Type B pancreatic cell (in vitro differentiated cells): ENCODE results near the gene PEX26. TPM values are rescaled to one million over a fixed set of nuclear protein-coding genes. Genes with fewer than 3 reads are reported as not detected.
A peak's percentile ranks its signal among the peaks of the same experiment; 100 is the strongest.
"Not testable (repeated sequence)": the region's sequence is repeated elsewhere in the genome, so short reads cannot be mapped to it uniquely, and the experiment has no call there.

ENCODE experiments used
- DNase-seq: peaks from one replicate; pipeline ENCODE4 v3.0.0; 2021; ENCODE audit warnings: mixed read lengths; ENCODE audit not compliant: unreplicated experiment; ENCODE audit errors: extremely low spot score
- H3K27ac Mint-ChIP-seq: 2 replicates; pipeline ENCODE4 v1.8.0; 2021; ENCODE audit warnings: mild to moderate bottlenecking, mixed read lengths
- H3K27me3 Mint-ChIP-seq: 2 replicates; pipeline ENCODE4 v1.8.0; 2021; ENCODE audit warnings: mixed read lengths
- H3K36me3 Mint-ChIP-seq: 2 replicates; pipeline ENCODE4 v1.8.0; 2021; ENCODE audit warnings: mixed read lengths
- H3K4me1 Mint-ChIP-seq: one replicate; pipeline ENCODE4 v1.8.0; 2021; ENCODE audit warnings: mixed read lengths; ENCODE audit not compliant: unreplicated experiment
- H3K4me3 Mint-ChIP-seq: 2 replicates; pipeline ENCODE4 v1.8.0; 2021; ENCODE audit warnings: mild to moderate bottlenecking, mixed read lengths
- H3K9me3 Mint-ChIP-seq: 2 replicates; pipeline ENCODE4 v1.8.0; 2021; ENCODE audit warnings: mixed read lengths
- total RNA-seq: library from RNA; stranded (reverse); gene quantifications from 2 replicates; pipeline ENCODE4 v1.2.1, GENCODE V29; 2021; ENCODE audit warnings: low replicate concordance
- TF ChIP-seq, protein P1 (sequence below): fragments of 200-600 bp; sonication (generic); conservative IDR thresholded peaks from 2 replicates; pipeline ENCODE4 v1.5.0; 2021; ENCODE audit warnings: antibody characterized with exemption, mild to moderate bottlenecking

Gene PEX26
- total RNA-seq, 1 donor from 2014 or later: 46.3 TPM

DNA sequence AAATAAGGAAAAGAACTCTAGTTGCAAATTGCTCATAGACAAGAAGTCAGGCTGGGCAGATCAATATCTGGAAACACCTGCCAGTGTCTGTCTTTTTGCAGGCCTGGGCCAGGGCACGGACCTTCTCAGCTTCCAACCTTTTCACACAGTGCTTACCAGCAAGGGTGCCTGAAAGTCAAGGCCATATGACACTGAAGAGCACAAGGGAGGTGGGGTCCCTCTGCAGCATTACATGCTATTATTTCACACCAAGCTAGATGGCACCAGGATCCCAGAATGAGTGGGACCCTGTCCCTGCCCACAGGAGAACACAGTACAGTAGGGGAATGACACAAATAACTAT, 5.9 kb upstream of the PEX26 start:
- no peak overlapping the region for H3K27ac Mint-ChIP-seq
- H3K4me3 Mint-ChIP-seq: no peak overlapping the region
- peaks cover 9% of the 10 kb centered on the region for H3K27me3 Mint-ChIP-seq
- H3K4me1 Mint-ChIP-seq: peaks cover 14% of the 10 kb centered on the region
- DNase-seq: no peak
- TF ChIP-seq, protein P1, sequence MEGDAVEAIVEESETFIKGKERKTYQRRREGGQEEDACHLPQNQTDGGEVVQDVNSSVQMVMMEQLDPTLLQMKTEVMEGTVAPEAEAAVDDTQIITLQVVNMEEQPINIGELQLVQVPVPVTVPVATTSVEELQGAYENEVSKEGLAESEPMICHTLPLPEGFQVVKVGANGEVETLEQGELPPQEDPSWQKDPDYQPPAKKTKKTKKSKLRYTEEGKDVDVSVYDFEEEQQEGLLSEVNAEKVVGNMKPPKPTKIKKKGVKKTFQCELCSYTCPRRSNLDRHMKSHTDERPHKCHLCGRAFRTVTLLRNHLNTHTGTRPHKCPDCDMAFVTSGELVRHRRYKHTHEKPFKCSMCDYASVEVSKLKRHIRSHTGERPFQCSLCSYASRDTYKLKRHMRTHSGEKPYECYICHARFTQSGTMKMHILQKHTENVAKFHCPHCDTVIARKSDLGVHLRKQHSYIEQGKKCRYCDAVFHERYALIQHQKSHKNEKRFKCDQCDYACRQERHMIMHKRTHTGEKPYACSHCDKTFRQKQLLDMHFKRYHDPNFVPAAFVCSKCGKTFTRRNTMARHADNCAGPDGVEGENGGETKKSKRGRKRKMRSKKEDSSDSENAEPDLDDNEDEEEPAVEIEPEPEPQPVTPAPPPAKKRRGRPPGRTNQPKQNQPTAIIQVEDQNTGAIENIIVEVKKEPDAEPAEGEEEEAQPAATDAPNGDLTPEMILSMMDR: no peak
- H3K36me3 Mint-ChIP-seq: no peaks in the 10 kb centered on the region
- H3K9me3 Mint-ChIP-seq: no peaks in the 10 kb centered on the region

DNA sequence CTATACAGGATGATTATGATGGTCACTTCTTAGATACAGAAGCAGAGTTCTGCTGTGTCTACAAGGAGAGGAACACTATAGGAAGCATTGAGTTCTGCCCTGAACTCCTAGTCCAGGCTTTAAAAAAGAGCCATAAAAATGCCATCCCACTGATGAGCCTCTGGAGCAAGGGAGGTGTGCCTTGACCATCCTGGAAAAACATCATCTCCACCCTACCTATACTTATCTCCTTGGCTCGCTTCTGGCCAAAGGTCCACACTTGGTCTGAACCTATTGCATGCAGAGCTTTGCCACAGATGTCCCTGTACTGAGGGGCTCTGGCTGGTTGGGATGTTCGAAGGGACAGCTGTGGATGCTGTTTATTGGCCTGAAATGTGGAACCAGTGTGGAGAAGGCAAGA, 4.3 kb upstream of the PEX26 start:
- no peaks in the 10 kb centered on the region for H3K9me3 Mint-ChIP-seq
- TF ChIP-seq, protein P1: no peak
- DNase-seq: no peak

GRCh38 chr22:18073927-18074326, 3.9 kb upstream of the PEX26 start:
- H3K36me3 Mint-ChIP-seq, DNase-seq, H3K4me3 Mint-ChIP-seq, H3K27me3 Mint-ChIP-seq, H3K27ac Mint-ChIP-seq, H3K9me3 Mint-ChIP-seq: not testable (repeated sequence)
- peaks cover 19% of the 10 kb centered on the region for H3K4me1 Mint-ChIP-seq

More for the DNA sequence above, 4.3 kb upstream of the PEX26 start:
- Mint-ChIP-seq H3K27me3 (no peaks in the 10 kb centered on the region), H3K36me3 (no peaks in the 10 kb centered on the region), H3K4me1 (peaks cover 16% of the 10 kb centered on the region), H3K4me3 (no peak overlapping the region), H3K27ac (no peak overlapping the region)

DNA sequence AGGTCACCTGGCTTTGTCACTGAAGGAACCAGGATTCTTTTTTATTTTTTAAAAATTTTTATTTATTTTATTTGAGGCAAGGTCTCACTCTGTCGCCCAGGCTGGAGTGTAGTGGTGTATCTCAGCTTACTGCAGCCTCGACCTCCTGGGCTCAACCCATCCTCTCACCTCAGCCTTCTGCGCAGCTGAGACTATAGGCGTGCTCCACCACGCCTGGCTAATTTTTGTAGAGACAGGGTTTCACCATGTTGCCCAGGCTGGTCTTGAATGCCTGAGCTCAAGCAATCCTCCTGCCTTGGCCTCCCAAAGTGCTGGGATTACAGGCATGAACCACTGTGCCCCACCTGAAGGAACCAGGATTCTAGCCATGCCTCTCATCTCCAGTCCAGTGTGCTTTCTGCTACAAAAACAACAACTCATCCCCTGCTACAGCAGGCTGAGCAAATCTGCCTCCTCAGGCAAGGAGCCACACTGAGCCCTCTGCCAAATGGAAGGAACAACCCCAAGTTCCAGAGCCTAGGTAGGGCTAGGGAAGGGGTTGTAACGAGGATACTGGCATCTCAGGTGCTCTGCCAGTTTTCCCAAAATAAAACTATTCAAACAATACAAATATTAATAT, 2.6 kb upstream of the PEX26 start:
- Mint-ChIP-seq H3K4me1 (peaks cover 19% of the 10 kb centered on the region), H3K27ac (no peak overlapping the region), H3K9me3 (no peaks in the 10 kb centered on the region), H3K4me3 (no peak overlapping the region), H3K27me3 (no peaks in the 10 kb centered on the region), H3K36me3 (peaks cover 6% of the 10 kb centered on the region)
- TF ChIP-seq, protein P1: no peak
- DNase-seq: no peak

GRCh38 chr22:18075720-18076497, 1.9 kb upstream of the PEX26 start:
- TF ChIP-seq, protein P1: peak; percentile 93
- Mint-ChIP-seq H3K9me3 (no peaks in the 10 kb centered on the region), H3K4me3 (peak overlapping the region; percentile 81), H3K27me3 (no peaks in the 10 kb centered on the region), H3K27ac (peak overlapping the region; percentile 75), H3K4me1 (peaks cover 15% of the 10 kb centered on the region), H3K36me3 (peaks cover 11% of the 10 kb centered on the region)
- DNase-seq: no peak

- peak overlapping the region; percentile 98 for H3K4me3 Mint-ChIP-seq
- TF ChIP-seq, protein P1: no peak
- no peaks in the 10 kb centered on the region for H3K27me3 Mint-ChIP-seq
- DNase-seq: no peak
- H3K36me3 Mint-ChIP-seq: peaks cover 18% of the 10 kb centered on the region
- peaks cover 18% of the 10 kb centered on the region for H3K4me1 Mint-ChIP-seq
- H3K27ac Mint-ChIP-seq: peak overlapping the region; percentile 95
- H3K9me3 Mint-ChIP-seq: no peaks in the 10 kb centered on the region
These were observed 627 bp upstream of the PEX26 start for GRCh38 chr22:18077087-18077638.
